Urinary bladder (tissue), 4 donors: Measurements from ENCODE around the gene CEACAM1. TPM values are rescaled to one million over a fixed set of nuclear protein-coding genes. Genes with fewer than 3 reads are reported as not detected.
"Not testable (repeated sequence)": the region's sequence is repeated elsewhere in the genome, so short reads cannot be mapped to it uniquely, and the experiment has no call there.

ENCODE experiments used
- DNase-seq: peaks from one replicate; pipeline ENCODE4 v3.0.0-alpha.2; 2015; ENCODE audit errors: extremely low spot score
- H3K27ac ChIP-seq: one replicate; pipeline ENCODE4 v1.5.1; 2013; ENCODE audit warnings: low read depth, mild to moderate bottlenecking, moderate library complexity
- H3K36me3 ChIP-seq: one replicate; pipeline ENCODE4 v1.6.1; 2013; ENCODE audit warnings: mild to moderate bottlenecking, moderate library complexity; ENCODE audit not compliant: insufficient read depth
- H3K4me1 ChIP-seq: one replicate; pipeline ENCODE4 v1.6.1; 2013; ENCODE audit warnings: mild to moderate bottlenecking, moderate library complexity; ENCODE audit not compliant: insufficient read depth
- H3K4me3 ChIP-seq: one replicate; pipeline ENCODE4 v1.5.1; 2013; ENCODE audit warnings: low read depth, low read length
- WGBS: extraction: QIAGEN DNeasy Blood & Tissue Kit; methylation state at CpG from one replicate; pipeline ENCODE4 v1.1.7; 2013; 5-methylcytosine and 5-hydroxymethylcytosine counted together
- polyA plus RNA-seq: library from polyadenylated mRNA; stranded (reverse); fragments of 200-250 nt; gene quantifications from one replicate; pipeline ENCODE4 v1.2.3, GENCODE V29; 2013
- total RNA-seq: library from RNA; depleted of rRNA; stranded (reverse); fragments of >200 nt; gene quantifications from one replicate; pipeline ENCODE4 v1.2.3, GENCODE V29; 2014
- donor health status: healthy with polysubstance abuse.
- donor health status: healthy.

Gene CEACAM1
- total RNA-seq (6.2 TPM), polyA plus RNA-seq (4.7 TPM)

GRCh38 chr19:42528354-42529247 lies at the start of gene CEACAM1:
Gene CEACAM1, minus strand, starts transcription at chr19:42528481. Its CDS starts 107 bp downstream, at chr19:42528374.
- H3K4me3 ChIP-seq, result no peak within 1 kb of the TSS
- H3K4me1 ChIP-seq, result no peaks in the 10 kb centered on the region
- 57% methylated on average over 7 of the region's 7 CpGs for WGBS
- no peak within 1 kb of the TSS for H3K27ac ChIP-seq
- no peak for DNase-seq
- H3K36me3 ChIP-seq, result no peaks in the 10 kb centered on the region

GRCh38 chr19:42577016-42577415 lies 48.7 kb upstream of the CEACAM1 start:
- Histone ChIP-seq H3K36me3 (no peaks in the 10 kb centered on the region), H3K4me1 (no peaks in the 10 kb centered on the region)
- WGBS, result 35% methylated on average over 1 of the region's 1 CpG

GRCh38 chr19:42576241-42576640 lies 48.0 kb upstream of the CEACAM1 start:
- H3K36me3 ChIP-seq, result no peaks in the 10 kb centered on the region
- H3K4me1 ChIP-seq, result no peaks in the 10 kb centered on the region
- no peak overlapping the region for H3K27ac ChIP-seq
- H3K4me3 ChIP-seq, result no peak overlapping the region
- 83% methylated on average over 2 of the region's 2 CpGs for WGBS
- no peak for DNase-seq

More at GRCh38 chr19:42577016-42577415, 48.7 kb upstream of the CEACAM1 start:
- no peak overlapping the region for H3K27ac ChIP-seq
- no peak overlapping the region for H3K4me3 ChIP-seq
- no peak for DNase-seq

DNA sequence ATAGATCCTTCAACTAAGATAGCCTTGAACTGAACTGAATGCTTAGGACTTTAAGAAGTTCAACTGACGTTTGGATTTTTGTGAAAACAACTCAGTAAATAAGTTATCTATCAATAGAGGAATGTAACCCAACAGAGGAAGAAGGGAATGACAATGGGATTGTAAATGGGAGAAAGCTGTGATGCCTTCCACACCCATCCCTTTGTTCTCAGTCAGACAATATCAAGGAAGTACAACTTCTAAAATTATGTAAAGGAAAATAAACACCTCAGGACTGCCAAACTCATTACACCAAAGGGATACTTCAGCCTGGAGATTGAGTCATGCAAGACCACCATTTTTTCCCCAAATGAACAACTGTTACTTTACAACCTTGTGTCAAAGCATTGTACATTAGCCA lies 45.4 kb upstream of the CEACAM1 start:
- Histone ChIP-seq H3K4me1 (no peaks in the 10 kb centered on the region), H3K27ac (no peak overlapping the region), H3K36me3 (no peaks in the 10 kb centered on the region), H3K4me3 (no peak overlapping the region)
- DNase-seq, result no peak
- 37% methylated on average over 1 of the region's 1 CpG for WGBS

DNA sequence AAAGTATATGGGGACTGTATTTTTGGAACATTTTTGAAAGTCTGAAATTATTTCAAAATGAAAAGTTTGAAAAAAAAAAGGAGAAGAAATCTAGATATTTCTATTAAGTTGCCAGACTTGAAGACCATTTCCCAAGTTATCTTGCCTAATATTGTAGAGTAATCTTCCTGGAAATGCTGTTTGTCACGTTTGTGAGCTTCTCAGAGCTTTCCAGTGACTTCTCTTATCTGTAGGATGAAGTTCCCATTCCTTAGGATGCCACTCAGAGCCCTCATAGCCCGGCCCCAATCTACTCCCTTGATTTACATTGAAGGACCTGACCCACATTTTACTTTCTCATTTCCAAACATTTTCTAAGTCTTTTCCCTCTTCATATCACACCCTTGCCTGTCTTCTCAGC lies 42.8 kb upstream of the CEACAM1 start:
- Histone ChIP-seq H3K36me3 (no peaks in the 10 kb centered on the region), H3K27ac (no peak overlapping the region), H3K4me3 (no peak overlapping the region), H3K4me1 (no peaks in the 10 kb centered on the region)
- WGBS, result 49% methylated on average over 2 of the region's 2 CpGs
- no peak for DNase-seq

DNA sequence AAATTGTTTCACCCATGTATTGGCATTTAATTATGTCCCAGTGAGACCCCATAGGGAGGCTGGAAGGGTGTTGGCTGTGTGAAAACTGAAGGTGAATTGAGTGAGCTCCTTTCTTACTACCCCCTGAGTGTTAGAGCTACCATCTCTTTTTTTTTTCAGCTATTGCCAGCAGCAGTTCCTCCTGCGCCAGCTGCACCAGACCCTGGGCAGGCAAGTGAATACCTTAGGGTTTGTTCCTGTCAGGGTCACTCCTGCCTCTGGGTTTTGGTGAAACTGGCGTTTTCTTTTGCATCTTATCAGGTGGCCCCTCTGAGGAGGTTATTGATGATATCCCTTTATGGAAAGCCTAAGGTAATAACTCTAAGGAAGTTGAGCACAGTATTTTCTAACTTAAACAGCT lies 40.9 kb upstream of the CEACAM1 start:
- Histone ChIP-seq H3K36me3 (no peaks in the 10 kb centered on the region), H3K27ac (no peak overlapping the region), H3K4me1 (no peaks in the 10 kb centered on the region), H3K4me3 (no peak overlapping the region)
- no peak for DNase-seq
- 65% methylated on average over 2 of the region's 2 CpGs for WGBS

GRCh38 chr19:42568006-42568405 lies 39.7 kb upstream of the CEACAM1 start:
- 69% methylated on average over 4 of the region's 4 CpGs for WGBS
- H3K36me3 ChIP-seq, result no peaks in the 10 kb centered on the region
- no peak for DNase-seq
- H3K27ac ChIP-seq, result no peak overlapping the region
- no peak overlapping the region for H3K4me3 ChIP-seq
- H3K4me1 ChIP-seq, result no peaks in the 10 kb centered on the region

GRCh38 chr19:42567567-42567966 lies 39.3 kb upstream of the CEACAM1 start:
- Histone ChIP-seq H3K36me3 (no peaks in the 10 kb centered on the region), H3K27ac (no peak overlapping the region), H3K4me1 (no peaks in the 10 kb centered on the region), H3K4me3 (no peak overlapping the region)
- no peak for DNase-seq
- WGBS, result 89% methylated on average over 4 of the region's 4 CpGs

- Histone ChIP-seq H3K4me1 (no peaks in the 10 kb centered on the region), H3K36me3 (no peaks in the 10 kb centered on the region), H3K27ac (no peak overlapping the region), H3K4me3 (no peak overlapping the region)
- DNase-seq, result no peak
- 19% methylated on average over 7 of the region's 7 CpGs for WGBS
Measured at GRCh38 chr19:42563352-42564210, 35.3 kb upstream of the CEACAM1 start.

- Histone ChIP-seq H3K4me1 (peaks cover 1% of the 10 kb centered on the region), H3K4me3 (no peak overlapping the region), H3K27ac (no peak overlapping the region), H3K36me3 (no peaks in the 10 kb centered on the region)
- WGBS, result 81% methylated on average over 2 of the region's 2 CpGs
- DNase-seq, result no peak
Measured at GRCh38 chr19:42561512-42561911, 33.2 kb upstream of the CEACAM1 start.

- no peak for DNase-seq
- Histone ChIP-seq H3K4me1 (peaks cover 1% of the 10 kb centered on the region), H3K4me3 (no peak overlapping the region), H3K27ac (no peak overlapping the region), H3K36me3 (no peaks in the 10 kb centered on the region)
- WGBS, result 78% methylated on average over 4 of the region's 4 CpGs
Measured at GRCh38 chr19:42560731-42561130, 32.5 kb upstream of the CEACAM1 start.

DNA sequence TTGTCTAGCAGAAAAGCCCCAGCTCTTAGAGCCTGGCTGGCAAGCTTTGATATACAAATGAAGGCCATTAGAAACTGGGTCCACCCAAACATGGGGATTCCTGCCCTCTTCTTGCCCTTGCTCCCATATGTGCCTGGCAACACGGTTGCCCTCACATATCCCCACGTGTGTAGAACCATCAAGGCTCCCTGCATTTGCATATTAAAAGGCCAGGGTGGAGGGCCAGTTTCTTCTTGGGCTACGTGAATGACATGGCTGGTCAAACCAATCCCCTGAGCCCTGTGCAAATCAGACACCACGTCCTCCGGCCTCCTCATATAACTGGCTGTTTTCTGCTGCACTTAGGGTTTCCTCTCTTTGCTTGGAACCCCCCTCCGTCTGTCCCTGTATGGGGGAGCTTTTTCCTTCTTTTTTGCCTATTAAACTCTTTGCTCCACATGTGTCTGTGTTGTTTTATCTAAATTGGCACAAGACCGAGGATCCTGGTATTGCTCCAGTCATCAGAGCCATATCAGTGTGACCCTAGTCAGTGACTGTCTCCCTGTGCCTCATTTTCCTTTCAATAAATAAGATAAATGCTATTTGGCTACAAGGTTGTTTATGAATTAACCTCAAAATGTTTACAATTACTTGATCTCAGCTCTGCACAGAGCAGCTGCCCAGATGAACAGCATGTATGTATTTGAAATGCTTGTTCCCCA lies 30.3 kb upstream of the CEACAM1 start:
- WGBS, result 28% methylated on average over 7 of the region's 7 CpGs
- no peak for DNase-seq
- no peak overlapping the region for H3K27ac ChIP-seq

GRCh38 chr19:42557386-42557871 lies 29.1 kb upstream of the CEACAM1 start:
- DNase-seq, H3K36me3 ChIP-seq, H3K27ac ChIP-seq, H3K4me3 ChIP-seq, H3K4me1 ChIP-seq: not testable (repeated sequence)
- 72% methylated on average over 10 of the region's 10 CpGs for WGBS

More for the DNA sequence above, 30.3 kb upstream of the CEACAM1 start:
- Histone ChIP-seq H3K4me1 (peaks cover 1% of the 10 kb centered on the region), H3K36me3 (no peaks in the 10 kb centered on the region), H3K4me3 (no peak overlapping the region)
